Neural crest cell (in vitro differentiated cells): ENCODE data around the gene PRSS50. TPM values are rescaled to one million over a fixed set of nuclear protein-coding genes. Genes with fewer than 3 reads are reported as not detected.

Experiments
- DNase-seq: peaks from one replicate; pipeline ENCODE4 v3.0.0; 2021; ENCODE audit warnings: low read depth, mixed read lengths, low spot score
- H3K27ac Mint-ChIP-seq: one replicate; pipeline ENCODE4 v1.8.0; 2021; ENCODE audit warnings: mild to moderate bottlenecking, mixed read lengths; ENCODE audit not compliant: unreplicated experiment
- H3K27me3 Mint-ChIP-seq: 2 replicates; pipeline ENCODE4 v1.8.0; 2021; ENCODE audit warnings: low read depth, mild to moderate bottlenecking, mixed read lengths
- H3K36me3 Mint-ChIP-seq: 2 replicates; pipeline ENCODE4 v1.8.0; 2021; ENCODE audit warnings: low read depth, mild to moderate bottlenecking, mixed read lengths
- H3K4me1 Mint-ChIP-seq: 2 replicates; pipeline ENCODE4 v1.8.0; 2021; ENCODE audit warnings: mixed read lengths
- H3K4me3 Mint-ChIP-seq: one replicate; pipeline ENCODE4 v1.8.0; 2021; ENCODE audit warnings: mild to moderate bottlenecking, mixed read lengths
- H3K9me3 Mint-ChIP-seq: 2 replicates; pipeline ENCODE4 v1.8.0; 2021; ENCODE audit warnings: mixed read lengths
- total RNA-seq: library from RNA; stranded (reverse); gene quantifications from 2 replicates; pipeline ENCODE4 v1.2.1, GENCODE V29; 2021
- TF ChIP-seq, protein P1 (sequence below): fragments of 200-600 bp; sonication (generic); conservative IDR thresholded peaks from 2 replicates; pipeline ENCODE4 v1.5.0; 2021; ENCODE audit warnings: antibody characterized with exemption, mild to moderate bottlenecking

The PRSS50 gene
- total RNA-seq, 1 donor from 2014 or later: 0.35 TPM

DNA sequence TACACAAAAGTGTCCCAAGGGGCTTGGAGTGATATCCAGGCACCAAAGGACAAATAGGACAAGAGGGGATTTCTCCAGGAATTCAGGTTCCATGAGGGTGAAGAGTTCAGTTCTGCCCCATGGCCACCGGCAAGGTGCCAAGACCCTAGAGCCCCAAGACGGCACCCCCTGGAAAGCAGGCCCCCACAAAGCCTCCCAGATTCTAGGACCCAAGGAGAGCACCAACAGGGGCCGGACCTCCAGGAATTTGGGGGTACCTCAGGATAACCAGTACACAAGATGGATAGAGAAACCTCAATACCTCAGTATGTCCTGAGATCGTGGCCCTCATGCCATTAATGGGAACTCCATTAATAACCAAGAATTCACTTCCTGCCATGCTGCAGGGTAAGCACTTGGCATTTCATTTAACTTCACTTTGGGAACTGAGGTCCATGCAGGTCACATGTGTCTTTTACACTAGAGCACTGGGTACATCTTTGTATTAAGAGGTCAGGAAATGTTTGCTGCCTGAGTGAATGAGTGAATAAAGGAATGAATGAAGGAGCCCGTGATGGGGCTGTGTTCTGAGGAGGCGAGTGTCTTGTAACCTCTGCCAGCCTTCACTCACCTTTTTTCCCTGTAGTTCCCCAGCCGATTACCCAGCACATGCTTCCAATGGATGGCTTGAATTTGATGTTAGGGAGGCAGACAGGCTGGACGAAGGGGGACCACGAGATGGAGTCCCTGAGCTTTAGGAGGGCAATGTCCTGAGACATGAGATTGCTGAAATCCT lies 15.5 kb upstream of the PRSS50 start:
- DNase-seq: no peak
- no peak overlapping the region for H3K27ac Mint-ChIP-seq

DNA sequence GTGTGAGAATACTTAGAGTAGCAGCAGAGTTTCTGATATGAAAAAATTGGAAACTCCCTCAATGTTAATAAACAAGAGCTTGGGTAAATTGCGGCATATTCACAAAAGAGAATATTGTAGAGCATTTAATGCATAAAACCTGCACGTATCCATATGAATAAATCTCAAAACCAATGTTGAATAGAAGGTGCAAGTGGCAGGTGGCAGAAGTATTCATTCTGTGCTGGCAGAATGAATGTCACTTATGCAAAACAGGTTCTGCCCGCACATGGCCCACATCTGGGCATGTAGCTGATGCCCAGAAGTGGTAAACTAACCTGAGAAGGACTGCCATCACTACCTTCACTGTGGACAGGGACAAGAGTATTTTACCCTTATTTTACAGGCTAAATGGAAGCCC lies 14.1 kb upstream of the PRSS50 start:
- TF ChIP-seq, protein P1, sequence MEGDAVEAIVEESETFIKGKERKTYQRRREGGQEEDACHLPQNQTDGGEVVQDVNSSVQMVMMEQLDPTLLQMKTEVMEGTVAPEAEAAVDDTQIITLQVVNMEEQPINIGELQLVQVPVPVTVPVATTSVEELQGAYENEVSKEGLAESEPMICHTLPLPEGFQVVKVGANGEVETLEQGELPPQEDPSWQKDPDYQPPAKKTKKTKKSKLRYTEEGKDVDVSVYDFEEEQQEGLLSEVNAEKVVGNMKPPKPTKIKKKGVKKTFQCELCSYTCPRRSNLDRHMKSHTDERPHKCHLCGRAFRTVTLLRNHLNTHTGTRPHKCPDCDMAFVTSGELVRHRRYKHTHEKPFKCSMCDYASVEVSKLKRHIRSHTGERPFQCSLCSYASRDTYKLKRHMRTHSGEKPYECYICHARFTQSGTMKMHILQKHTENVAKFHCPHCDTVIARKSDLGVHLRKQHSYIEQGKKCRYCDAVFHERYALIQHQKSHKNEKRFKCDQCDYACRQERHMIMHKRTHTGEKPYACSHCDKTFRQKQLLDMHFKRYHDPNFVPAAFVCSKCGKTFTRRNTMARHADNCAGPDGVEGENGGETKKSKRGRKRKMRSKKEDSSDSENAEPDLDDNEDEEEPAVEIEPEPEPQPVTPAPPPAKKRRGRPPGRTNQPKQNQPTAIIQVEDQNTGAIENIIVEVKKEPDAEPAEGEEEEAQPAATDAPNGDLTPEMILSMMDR: no peak
- H3K9me3 Mint-ChIP-seq: no peaks in the 10 kb centered on the region
- no peak overlapping the region for H3K4me3 Mint-ChIP-seq
- no peak overlapping the region for H3K27ac Mint-ChIP-seq
- H3K36me3 Mint-ChIP-seq: no peaks in the 10 kb centered on the region
- H3K27me3 Mint-ChIP-seq: peaks cover 15% of the 10 kb centered on the region
- no peak for DNase-seq
- no peaks in the 10 kb centered on the region for H3K4me1 Mint-ChIP-seq

More for the DNA sequence above, 15.5 kb upstream of the PRSS50 start:
- peaks cover 15% of the 10 kb centered on the region for H3K27me3 Mint-ChIP-seq
- H3K9me3 Mint-ChIP-seq: no peaks in the 10 kb centered on the region
- H3K4me1 Mint-ChIP-seq: no peaks in the 10 kb centered on the region
- TF ChIP-seq, protein P1: no peak
- H3K36me3 Mint-ChIP-seq: no peaks in the 10 kb centered on the region
- H3K4me3 Mint-ChIP-seq: no peak overlapping the region

DNA sequence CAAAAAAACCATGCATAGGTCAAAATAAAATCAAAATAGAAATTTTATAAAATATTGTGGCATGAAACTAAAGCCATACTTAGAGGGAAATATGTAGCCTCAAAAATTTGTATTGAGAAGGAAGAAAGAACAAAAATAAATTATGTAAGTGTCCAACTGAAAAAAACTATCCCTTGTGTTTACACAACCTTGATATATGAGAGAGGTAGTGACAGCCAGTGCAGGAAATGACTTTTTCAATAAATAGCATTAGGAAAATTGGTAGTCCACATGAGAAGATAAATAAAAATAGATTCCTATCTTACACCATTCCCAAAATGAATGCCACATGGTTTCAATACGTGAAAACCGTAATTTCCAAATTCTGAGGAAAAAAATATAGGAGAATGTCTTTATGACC lies 13.2 kb upstream of the PRSS50 start:
- Mint-ChIP-seq H3K36me3 (no peaks in the 10 kb centered on the region), H3K4me3 (no peak overlapping the region), H3K9me3 (no peaks in the 10 kb centered on the region), H3K27ac (no peak overlapping the region), H3K27me3 (peaks cover 15% of the 10 kb centered on the region), H3K4me1 (no peaks in the 10 kb centered on the region)
- no peak for DNase-seq
- TF ChIP-seq, protein P1: no peak

DNA sequence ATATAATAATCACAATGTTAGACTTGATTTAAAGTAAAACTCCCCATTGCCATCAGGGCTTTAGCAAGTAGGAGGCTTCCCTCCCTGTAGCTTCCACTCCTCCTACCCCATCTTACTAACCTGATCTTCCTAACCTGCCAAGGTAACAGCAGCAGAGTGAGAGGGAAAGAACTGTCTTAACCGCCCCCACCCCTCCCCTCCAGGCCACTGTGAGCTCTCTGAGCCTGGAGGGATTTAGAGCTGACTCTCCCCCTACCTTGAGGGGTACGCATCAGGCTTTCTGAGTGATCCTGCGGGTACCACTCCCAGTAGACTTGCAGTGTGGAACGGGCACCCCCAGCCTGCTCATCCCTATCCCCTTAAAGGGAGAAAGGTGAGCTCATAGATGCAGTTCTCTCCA lies 11.4 kb upstream of the PRSS50 start:
- no peaks in the 10 kb centered on the region for H3K4me1 Mint-ChIP-seq
- DNase-seq: no peak
- TF ChIP-seq, protein P1: no peak
- H3K4me3 Mint-ChIP-seq: no peak overlapping the region
- H3K36me3 Mint-ChIP-seq: no peaks in the 10 kb centered on the region
- peaks cover 15% of the 10 kb centered on the region for H3K27me3 Mint-ChIP-seq
- no peaks in the 10 kb centered on the region for H3K9me3 Mint-ChIP-seq
- no peak overlapping the region for H3K27ac Mint-ChIP-seq

DNA sequence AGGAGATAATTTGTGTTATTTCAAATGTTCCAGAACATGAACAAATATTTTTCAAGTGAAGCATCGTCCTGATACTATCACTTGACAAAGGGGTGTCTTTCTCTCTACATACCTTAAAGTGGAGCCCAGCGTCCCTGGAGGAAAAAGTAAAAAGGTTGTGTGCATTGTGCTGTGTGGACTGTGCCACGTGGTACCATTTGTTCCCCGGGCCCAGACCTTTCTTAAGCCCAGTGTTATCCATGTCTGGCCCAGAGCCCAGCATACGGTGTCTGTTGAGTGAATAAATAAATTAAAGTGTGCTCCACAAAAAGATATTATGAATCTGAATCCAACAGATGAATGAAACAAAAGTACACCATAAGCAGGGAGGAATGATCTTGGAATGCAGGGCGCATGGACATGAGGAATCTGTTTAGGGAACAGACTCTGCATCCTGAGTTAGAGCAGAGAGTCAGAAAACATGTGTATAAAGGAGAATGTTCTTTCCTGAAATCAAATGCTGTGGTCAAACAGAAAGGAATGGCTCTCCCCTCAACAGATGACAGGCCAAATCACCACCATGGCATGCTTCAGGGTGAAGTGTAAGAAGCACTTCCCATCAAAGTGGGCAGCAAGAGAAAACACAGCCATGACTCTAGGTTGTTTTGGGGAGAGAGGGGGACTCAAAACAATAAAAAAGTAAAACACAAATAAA lies 8.1 kb upstream of the PRSS50 start:
- Mint-ChIP-seq H3K4me3 (no peak overlapping the region), H3K4me1 (no peaks in the 10 kb centered on the region), H3K27me3 (peaks cover 4% of the 10 kb centered on the region), H3K27ac (no peak overlapping the region), H3K9me3 (no peaks in the 10 kb centered on the region), H3K36me3 (no peaks in the 10 kb centered on the region)
- TF ChIP-seq, protein P1: no peak
- no peak for DNase-seq
